ENCODE results near the gene PRSS33.

The PRSS33 gene

DNA sequence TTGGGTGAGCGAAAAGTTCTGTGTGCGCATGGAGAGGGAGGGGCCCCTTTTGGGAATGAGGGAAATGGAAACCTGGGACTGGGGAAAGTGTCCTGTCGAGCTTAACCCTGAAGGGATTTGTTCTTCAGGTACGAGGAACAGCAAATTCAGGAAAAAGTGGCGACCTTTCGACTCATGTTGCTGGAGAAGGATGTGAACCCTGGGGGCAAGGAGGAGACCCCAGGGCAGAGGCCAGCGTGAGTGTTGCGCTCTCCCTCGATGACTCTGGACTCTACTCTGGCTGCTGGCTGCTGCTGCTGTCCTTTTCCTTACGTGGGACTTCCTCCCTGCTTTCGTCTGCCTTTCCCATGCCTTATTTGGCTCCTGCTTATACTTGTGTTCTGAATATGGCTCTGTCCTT lies 30.0 kb downstream of the PRSS33 start:
- DNase-seq = no peak

DNA sequence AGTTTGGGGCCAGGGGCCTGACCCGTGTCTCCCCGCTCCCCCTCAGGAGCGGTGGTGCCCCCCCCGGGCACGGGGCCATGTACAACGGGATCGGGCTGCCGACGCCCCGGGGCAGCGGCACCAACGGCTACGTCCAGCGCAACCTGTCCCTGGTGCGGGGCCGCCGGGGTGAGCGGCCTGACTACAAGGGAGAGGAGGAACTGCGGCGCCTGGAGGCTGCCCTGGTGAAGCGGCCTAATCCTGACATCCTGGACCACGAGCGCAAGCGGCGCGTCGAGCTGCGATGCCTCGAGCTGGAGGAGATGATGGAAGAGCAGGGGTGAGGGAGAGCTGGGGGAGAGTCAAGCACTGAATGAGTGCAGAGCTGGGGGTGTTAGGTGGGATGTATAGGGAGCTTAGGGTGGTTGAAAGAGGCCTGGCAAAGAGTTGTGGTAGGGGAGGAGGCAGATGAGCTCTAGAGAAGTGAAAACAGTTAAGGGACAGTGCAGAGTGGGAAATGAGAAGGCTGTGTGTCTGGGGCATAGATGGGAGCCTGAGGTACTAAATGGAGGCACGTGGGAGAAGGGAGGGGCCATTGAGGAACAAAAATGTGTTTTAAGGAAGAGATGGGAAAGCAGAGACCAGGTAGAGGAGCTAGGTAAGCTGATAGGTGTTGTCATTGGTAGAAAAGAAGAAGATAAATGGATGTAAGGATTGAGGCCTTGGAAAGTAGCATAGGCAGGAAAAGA lies 30.9 kb downstream of the PRSS33 start:
- DNase-seq = no peak

- DNase-seq = no peak
These were observed 32.2 kb downstream of the PRSS33 start for GRCh38 chr16:2755158-2755557.

DNA sequence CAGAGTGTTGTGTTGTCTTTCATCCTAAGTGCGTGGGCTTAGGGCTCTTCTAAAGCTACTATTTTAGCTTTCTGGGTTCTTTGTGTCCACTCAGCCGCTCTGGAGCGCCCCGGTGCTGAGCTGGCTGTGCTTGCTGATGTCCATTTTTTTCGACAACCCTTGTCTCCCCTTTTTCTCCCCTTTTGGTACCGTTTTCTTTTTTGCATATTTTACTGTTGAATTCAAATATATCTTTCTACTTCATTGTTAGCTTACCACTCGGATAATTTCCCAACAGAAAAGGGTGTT lies 33.7 kb downstream of the PRSS33 start:
- DNase-seq = no peak

DNA sequence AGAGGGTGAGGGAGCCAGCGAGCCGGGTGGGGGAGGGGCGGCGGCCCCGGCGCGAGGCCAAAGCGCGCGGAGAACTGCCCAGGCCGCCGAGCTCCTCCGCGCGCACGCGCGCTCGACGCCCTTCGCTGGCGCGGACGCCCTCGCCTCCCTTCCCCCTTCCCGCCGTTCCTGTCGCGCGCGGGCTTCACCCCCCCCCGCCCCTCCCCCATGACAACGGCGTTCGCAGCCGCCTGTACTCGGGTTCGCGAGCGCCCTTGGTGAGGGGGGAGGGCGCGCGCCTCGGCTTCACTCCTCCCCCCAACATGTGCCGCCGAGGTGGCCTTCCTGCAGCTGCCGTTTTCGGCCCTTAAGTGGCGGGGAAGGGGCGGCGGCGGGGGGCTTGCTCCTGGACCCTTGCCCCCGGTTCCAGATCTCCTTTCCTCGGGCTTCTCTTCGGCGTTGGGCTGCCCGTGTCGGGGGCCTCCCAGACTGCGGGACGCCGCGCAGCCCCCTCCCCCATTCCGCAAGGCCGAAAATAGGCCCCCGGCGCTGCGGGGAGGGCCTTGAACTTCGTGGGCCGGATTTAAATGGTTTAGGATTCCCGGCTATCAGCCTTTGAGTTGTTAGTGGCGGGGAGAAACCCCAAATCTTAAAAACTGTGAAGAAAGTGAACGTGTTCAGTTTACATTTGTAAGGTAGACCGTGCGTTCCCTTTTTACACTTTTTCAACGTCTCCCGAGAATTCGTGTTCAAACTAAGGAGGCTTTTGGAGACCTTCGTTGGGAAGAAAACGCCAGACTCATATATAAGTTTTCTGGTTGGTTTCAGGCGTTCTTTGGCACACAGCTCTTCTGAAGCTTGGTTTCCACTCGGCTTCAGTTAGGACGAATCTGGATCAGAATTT lies 34.3 kb downstream of the PRSS33 start:
- no peak for DNase-seq

DNA sequence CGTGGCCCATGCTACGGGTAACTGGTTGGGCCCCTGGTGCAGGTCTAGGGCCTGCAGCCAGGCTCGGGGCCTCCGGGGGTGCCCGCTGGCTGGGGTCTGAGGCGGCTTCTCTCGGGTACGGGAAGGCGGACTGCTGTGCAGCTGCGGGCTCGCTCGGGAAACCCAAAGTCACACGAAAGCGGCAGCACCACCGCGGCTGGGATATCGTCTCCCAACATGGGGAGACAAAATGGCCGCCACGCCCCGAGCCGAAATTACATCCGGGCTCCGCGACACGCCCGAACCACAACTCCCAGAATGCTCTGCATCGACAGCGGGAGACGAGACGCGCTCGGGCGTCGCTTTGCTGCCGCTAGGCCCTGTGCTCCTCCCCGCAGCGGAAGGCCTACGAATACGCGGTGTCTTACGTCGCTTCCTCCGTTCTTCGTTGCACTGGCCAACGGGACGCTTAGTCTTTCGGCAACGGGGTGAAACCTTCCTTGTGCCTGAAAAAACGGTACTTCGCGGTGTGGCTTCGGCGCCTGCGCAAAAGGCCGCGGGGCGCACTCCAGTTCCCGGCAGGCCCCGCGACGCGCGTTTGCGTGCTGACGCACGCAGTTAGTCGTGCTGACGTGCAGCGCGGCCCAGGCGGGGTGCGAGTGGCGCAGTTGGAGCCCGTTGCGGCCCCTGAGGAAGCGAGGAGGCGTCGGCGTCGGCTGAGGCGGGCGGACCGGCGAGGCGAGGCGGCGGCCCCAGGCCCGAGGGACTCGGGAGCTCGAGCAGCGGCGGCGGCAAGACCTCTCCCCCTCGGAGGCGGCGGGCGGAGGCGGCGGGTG lies 35.1 kb downstream of the PRSS33 start, which contains the start of gene SRRM2:
SRRM2 (plus strand) TSS at position 604 of the 815 bp plus-strand sequence. CDS start 3,727 bp downstream, outside the sequence.
- DNase-seq = peak; percentile 92 to 93

GRCh38 chr16:2751577-2752034 lies 35.8 kb downstream of the PRSS33 start:
- DNase-seq = no peak

- DNase-seq = no peak
These were observed 37.4 kb downstream of the PRSS33 start for GRCh38 chr16:2749936-2750335.

DNA sequence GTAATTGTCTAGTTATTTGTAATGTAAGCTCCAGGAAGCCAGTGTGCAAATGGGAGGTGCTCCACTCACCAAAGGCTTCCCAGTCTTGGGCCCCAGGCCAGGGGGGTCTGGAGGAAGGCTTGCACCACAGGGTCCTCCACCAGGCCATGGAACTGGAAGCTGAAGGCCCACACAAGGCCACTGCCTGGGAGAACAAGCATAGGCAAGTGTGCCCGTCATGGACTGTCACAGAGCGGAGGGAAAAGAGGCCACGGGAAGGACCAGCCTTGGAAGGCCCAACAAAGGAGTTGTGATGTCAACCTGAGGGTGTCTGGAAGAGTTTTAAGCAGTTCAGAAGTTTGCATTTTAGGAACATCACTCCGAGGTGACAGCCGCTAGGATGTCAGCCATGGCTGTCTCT lies 37.9 kb downstream of the PRSS33 start:
- DNase-seq = no peak

- DNase-seq = no peak
These were observed 38.5 kb downstream of the PRSS33 start for GRCh38 chr16:2748757-2749455.

GRCh38 chr16:2745961-2746360 lies 41.4 kb downstream of the PRSS33 start:
- DNase-seq = no peak

DNA sequence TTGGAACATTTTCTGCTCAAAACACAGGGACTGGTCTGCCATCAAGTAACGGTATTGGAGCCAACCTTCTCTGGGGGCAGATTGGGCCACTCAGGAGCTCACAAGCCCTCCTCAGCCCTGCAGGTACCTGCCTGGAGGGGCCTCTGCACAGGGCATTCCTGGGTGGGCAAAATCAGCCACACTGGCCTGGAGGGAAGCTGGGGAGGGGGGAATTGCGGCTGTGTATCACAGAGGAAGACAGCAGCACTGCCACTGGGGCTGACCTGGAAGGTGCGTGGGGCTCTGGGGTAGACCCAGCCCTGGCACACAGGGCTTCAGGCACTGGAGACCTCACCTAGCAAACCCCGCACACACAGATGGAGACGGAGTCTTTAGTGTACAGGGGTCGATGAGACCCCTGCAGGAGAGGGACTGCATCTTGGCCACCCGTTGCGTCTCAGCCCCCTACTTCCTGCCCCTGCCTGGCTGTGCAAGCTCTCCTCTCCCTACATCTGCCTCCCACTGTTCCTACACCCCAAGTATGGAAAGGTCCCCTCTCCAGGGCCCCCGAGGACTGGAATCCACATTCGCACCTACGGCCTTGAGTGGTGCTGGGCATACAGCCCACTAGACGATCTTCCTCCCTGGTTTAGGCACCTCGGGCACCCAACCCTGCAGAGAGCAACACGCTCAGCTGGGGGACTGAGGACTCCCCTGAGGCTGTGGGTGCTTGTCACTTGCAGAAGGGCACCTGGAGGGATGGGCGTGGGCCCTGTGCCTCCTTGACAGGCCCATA lies 42.1 kb downstream of the PRSS33 start:
- DNase-seq = no peak

GRCh38 chr16:2744711-2745110 lies 42.6 kb downstream of the PRSS33 start:
- DNase-seq = no peak

DNA sequence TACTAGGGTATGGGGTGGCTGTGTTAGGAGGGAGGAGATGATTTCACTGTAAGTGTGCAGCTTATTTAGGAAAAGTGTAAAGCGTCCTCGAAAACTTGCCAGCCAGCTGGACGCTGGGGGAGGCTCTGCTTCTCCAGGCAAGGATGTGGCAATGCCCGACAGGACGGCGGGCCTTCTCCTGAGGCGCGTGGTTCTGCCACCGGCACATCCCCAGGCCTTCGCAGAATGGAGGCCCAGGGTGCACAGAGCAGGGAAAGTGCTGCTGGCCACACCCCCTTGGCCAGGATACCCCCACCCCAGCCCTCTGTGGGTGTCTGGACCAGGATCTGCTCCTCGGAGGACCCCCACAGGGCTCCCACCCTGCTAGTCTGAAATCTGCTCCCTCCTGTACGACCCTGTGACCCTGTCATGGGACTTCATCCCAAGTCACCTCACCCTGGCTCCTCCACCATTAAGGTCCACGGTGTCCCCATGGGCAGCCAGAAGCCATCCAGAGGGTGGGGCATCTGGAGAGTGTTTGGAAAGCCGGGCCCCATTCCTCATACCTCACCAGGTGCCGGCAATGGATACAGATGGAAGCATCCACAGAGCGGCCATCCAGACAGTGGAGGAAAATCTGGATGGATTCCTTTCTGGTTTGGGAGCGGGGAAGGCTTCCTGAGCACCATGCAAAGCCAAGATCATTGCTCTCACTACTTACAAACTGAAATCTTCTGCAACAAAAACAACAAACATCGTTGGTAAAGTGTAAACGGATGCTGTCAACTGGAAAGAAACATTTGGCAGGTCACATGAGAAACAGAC lies 44.2 kb downstream of the PRSS33 start:
- DNase-seq = no peak

- DNase-seq = no peak
These were observed 44.9 kb downstream of the PRSS33 start for GRCh38 chr16:2742323-2743006.

DNA sequence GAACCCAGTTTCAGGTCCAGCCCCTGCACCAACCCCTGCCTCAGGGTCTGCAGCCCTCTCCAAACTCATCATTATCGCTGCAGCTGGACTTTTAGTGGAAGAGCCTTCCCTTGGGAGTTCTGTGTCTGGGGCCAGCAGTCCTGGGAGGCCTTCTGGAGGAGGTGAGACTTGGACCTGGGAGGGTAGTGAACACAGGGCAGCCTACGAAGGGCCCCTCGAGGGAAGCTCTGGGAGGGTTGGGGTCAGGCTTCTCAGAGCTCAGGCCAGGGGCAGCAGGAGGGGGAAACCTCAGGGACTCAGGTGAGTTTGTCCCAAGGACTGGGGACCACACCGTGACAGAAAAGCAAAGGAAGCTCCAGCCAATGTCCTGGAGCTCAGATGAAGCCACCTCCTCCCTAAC lies 46.2 kb downstream of the PRSS33 start:
- DNase-seq = no peak

- DNase-seq = no peak
These were observed 46.9 kb downstream of the PRSS33 start for GRCh38 chr16:2740476-2740875.

- no peak for DNase-seq
These were observed 47.5 kb downstream of the PRSS33 start for GRCh38 chr16:2739625-2740430.

DNA sequence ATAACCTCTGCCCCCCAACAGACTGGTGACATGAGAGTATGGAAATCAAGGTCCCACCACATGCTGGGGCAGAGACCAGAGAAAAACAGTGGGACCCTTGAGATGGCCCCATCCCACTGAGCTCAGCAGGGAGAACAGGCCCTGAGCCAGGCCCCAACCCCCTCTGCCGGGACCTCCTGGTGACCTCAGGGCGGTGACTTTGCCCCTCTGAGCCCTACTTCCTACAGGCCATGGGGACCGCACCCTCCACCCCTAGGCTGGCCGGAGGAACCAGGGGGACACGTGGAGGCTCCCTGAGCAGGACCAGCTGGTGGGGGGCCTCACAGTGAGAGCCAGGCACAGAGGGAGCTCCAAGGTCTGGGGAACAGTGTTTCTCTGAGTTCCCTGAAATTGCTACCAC lies 48.7 kb downstream of the PRSS33 start:
- DNase-seq = no peak

Measured in activated CD4-positive, alpha-beta T cell treated with anti-CD3 and anti-CD28 coated beads for 4 hours (primary cell).